NCI-H1436 (cell line): Measurements from ENCODE around the gene SIDT1.
A peak's percentile ranks its signal among the peaks of the same experiment; 100 is the strongest.

Experiments used
- DNase-seq: peaks from one replicate; lab custom pipeline; 2025; lab: John Stamatoyannopoulos, UW

SIDT1 gene

DNA sequence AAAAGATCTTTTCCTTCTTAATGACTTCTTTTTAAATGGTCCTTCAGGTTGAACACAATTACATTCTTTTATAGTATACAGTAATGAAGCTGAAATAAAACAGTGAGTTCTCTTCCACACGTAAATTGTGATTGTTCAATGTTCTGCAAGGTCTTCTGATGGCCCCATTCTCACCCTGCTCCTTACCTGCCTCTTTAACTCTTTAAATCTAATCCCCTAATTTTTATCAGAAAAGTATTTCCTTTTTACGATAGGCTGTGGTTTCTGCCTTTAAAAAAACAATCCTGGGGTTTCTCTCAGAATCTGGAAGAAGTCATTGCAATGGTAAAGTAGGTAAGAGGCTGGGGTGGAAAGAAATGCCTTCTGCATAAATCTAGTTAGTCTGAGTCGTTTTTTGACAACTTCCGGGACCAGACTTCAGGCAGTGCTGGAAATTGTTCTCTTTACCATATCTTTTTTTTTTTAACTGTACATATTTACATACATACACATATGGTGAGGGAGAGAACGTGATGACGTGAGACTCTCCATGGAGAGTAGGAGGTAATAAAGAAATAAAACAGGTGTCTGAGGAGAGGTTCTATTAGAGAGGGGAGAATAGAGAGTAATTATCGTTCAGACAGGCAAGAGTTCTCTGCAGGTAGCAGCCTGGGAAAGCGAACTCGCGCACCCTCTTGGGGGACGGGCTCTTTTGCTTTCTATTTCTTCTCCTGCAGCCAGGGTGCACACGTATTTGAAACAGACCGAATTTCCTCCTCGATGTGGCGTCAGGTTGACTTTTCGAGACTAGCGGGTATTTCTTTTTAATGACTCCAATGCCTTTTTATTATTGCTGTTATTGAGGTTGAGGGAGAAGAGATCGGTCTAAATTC, at the start of gene SIDT1:
Gene SIDT1 (plus strand): TSS at position 730 of the 872 bp plus-strand sequence. CDS start 467 bp downstream, outside the sequence.
- peak; percentile 44 for DNase-seq

DNA sequence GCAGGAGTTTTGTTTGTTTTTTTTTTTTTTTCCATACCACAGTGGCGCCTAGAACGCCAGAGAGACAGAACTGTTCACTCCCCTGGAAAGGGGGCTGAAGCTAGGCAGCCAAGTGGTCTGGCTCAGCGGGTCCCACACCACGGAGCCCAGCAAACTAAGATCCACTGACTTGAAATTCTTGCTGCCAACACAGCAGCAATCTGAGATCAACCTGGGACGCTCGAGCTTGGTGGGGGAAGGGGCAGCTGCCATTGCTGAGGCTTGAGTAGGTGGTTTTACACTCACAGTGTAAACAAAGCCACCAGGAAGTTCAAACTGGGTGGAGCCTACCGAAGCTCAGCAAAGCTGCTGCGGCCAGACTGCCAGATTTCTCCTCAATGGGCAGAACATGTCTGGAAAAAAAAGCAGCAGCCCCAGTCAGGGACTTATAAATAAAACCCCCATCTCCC, 47.2 kb upstream of the SIDT1 start:
- no peak for DNase-seq

DNA sequence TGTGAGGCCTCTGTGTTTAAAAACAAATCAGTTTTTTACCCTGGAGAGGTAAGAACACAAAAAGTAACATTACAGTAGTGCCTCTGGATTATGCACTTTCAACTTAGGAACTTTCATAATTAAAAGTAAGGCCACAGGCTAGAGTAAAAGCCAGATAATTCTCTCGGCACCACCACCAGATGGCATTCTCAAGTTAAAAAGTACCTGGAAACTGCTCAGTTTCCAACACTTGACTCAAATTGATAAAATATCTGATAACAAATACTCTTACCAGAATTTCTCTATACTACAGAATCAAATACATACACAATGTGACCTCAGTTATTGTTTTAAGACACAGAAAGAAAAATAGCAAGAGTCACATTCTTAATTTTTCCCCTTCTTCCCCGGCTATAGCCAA, 37.3 kb upstream of the SIDT1 start:
- DNase-seq = no peak

DNA sequence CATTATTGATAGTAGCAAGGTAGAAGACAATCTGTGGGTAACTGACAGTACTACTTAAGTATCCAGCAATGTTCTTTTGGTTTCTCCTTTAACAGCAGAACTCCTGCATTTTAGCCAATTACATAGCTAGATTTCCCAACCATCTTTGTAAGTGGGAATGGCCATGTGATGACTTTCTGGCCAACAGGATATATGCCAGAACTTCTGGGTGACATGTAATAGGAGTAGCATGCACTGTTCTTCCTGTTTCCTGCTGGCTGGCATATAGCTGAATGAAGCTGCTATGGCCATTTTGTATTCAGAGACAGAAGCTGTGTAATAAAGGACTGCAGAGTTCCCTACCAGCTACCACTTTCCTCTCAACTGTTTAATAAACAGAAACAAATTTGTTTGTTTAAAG, 35.4 kb upstream of the SIDT1 start:
- no peak for DNase-seq

DNA sequence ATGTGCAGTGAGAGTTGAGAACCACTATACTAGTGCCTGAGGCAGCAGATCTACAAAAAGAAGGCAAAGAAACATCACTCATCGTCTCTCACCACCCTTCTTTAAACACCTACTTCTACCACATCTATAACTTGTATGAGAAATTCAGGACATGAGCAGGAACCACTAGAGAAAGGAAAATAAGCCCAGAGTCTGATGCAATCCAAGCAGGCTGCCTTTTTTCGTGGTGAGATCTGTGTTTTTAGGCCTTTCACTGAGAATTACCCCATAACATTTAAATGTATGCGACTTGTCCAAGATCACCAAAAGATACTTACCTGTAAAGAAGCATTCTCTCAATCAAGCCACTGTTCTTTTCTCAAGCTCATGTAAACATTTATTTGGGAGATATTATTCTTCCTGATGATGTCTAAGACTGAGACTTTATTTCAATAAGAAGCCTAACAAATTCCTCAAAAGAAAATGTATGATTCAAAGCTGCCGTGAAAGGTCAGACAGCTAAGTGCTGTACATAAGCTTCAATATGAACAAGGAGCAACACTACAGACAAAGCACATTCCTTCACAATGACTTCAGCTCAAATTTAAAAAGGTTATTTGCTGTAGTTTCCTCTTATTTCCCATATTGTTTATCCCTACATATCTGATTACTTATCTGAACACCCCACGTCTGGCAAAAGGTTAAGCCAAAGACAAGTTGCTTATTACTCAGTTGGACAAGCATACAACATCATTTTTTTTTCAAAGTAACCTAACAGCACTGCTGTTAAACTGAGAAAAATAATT, 33.9 kb upstream of the SIDT1 start:
- DNase-seq = no peak

DNA sequence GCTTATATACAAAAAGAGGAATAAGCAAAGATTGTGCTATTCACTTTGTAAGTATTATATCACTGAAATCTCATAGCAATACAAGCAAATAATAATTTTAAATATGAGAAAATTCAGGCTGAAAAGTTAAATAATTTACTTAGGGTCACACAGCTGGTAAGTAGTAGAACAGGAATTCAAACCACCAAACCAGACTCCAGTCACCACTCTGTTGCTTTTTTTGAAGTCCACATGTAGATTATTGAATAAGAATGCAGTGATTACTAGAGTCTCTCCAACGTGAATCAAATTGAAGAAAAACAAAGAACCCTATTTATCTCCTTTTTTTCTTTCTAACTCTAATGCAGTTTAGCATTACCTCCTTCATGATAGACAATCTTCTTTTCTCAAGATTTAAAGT, 33.3 kb upstream of the SIDT1 start:
- DNase-seq = no peak

DNA sequence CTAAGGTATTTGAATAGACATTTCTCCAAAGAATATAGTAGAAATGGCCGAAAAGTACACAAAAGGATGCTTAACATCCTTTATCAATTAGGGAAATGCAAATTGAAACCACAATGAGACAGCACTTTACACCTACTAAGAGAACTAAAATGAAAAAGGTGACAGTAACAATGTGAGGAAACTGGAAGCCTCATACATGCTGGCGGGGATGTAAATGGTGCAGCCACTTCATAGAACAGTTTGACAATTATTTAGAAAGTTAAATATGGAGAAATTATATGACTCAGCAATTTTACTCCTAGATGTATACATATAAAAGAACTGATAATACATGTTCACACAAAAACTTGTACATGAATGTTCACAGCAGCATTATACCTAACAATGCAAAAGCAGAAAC, 30.8 kb upstream of the SIDT1 start:
- DNase-seq = no peak

DNA sequence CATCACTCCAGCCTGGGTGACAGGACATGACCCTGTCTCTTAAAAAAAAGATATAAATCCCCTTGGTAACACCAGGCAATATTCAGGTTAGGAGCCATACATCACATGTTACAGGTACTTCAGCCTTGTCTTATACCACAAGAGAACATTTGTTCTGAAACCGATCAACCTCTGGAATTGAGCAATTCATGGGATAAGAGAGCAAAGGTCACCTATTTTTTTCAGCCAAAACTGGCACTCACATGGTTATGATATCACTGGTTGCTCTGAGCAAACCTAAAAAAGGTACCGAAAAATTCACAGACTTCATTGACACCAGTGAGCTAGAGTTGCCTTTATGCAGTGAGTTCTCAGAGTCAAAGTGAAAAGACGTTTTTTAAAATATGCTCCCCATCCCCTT, 26.5 kb upstream of the SIDT1 start:
- no peak for DNase-seq

DNA sequence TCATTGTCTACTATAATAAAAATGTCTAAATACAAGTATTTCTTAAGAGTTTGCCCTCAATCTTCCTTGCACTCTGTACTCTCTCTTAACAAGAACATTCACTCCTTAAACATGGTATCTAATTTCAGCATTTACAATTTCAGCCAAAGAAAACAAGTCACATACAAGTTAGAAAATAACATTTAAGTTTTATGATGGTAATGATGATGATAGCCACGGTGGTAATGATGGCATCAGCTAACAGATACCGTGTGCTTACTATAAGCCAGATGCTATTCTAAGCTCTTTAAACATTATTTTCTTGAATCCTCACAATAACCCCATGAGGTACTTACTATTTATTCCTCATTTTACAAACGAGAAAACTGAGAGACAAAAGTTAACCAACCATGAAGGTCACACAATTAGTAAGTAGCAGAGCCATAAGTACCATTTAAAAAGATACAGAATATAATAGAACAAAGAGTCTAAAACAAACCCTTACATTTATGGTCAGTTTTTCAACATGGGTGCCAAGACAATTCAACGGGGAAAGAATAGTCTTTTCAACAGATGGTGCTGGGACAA, 24.8 kb upstream of the SIDT1 start:
- no peak for DNase-seq

DNA sequence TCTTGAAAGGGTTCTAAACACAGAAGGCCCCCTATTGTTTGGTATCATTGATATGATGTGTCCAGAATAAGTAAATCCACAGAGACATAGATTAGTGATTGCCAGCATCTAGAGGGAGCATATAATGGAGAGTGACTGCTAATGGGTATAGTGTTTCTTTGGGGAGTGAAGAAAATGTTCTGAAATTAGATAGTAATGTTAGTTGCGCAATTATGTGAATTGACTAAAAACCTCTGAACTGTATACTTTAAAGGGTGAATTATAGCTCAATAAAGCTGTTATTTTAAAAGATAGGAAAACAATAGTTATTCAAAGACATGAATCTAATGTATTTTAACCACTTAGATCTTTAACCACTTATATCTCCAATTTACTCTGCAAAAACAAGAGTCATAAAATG, 23.4 kb upstream of the SIDT1 start:
- DNase-seq = no peak

DNA sequence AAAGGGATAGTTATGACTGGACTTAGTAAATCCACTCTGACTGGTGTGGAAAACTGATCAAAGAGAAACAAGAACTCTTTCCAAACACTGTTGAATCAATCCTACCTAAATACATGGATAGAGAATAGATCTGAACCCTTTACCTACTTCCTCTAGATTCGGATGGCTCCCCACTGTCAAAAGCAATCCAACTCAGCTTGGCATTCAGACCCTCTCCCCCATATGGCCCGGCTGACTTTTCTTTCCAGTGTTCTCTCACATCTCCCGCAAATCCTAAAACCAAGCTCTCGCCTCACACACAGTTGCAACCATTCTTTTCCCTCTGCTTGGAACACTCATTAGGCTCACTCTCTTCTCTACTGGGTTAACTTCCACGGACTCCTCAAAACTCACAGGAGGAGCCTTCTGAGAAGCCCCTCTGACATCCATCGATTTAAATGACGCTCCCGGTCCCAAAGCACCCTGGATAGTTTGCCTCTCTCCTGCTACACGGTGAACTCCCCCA, 18.0 kb upstream of the SIDT1 start:
- no peak for DNase-seq

DNA sequence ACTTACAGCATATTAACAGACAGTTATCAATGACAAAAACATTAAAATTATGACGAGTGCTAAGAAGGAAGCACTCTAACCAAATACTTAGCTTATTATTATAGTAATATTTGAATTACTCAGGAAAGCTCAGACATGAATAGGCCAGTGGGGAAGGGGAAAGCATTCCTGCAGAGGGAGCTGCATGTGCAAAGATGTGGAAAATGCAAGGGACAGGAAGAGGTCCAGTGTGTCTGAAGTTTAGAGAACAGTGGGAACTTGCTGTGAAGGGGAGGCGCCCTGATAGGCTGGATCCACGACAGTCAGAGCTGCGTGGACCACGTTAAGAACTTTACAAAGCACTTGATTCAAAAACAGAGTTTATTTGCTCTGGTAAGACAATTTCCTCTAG, 16.2 kb upstream of the SIDT1 start:
- DNase-seq = no peak

DNA sequence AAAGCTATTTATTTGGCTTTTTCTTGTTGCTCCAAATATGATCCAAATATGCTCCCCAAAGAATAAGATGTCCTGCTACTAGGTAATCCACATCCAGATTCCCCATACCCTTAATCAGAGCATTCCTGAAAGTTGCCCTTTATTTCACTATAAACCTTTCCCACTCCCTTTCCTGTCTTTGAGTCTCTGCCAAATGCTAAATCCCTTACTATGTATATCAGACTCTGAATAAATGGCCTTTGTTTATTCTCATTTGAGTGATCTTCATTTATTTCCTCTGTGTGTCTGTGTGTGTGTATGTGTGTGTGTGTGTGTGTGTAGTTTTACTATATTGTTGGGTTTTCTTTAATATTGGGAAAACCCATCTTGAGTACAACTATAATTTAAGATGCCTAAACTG, 10.4 kb upstream of the SIDT1 start:
- DNase-seq = no peak

DNA sequence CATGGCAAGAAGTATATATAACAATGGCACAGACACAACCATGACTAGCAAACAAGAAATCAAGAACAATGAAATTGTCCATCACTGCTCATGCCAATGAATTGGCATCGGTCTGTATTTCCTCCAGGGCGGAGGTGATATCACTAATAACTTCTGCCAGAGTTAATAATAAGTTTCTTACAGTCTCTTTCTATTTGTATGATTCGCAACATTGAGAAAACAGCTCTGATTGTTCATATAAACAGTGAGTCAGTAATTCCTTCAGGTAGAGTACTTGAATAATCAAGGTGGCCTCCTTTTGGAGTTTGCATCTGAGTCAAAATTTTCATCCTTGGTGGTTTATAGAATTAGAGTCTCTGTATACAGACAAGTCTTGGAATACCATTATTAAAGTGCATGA, 9.1 kb upstream of the SIDT1 start:
- DNase-seq = no peak

DNA sequence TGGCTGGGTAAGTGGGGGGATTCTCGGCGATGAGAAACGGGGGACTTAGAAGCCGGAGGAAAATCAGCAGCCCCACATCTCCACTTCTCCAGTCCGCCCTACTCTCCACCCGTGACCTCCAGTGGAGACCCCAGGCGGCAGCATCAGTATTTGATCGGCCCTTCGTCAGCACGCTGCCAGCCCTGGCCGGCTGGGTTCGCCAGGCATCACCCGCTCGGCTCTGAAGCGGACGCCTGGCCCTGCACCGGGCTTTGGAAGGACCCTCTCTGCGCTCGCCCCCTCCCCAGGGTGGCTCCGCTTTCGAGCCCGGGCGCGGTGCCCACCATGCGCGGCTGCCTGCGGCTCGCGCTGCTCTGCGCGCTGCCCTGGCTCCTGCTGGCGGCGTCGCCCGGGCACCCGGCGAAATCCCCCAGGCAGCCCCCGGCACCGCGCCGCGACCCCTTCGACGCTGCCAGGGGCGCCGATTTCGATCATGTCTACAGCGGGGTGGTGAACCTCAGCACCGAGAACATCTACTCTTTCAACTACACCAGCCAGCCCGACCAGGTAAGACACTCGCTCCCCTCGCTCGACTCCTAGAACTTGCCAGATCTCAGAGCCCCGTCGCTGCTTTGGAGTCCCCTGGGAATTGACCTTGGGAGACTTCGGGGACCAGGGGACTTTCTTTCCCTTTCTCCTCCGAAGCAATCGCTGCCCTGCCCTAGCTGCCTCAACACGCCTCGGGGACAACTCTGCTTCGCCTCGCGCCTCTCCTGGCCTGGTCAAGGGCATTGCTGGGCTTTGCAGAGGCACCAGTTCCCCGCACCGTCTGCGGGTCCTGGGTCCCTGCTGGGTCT, 561 bp downstream of the SIDT1 start:
- DNase-seq = peak; percentile 37

DNA sequence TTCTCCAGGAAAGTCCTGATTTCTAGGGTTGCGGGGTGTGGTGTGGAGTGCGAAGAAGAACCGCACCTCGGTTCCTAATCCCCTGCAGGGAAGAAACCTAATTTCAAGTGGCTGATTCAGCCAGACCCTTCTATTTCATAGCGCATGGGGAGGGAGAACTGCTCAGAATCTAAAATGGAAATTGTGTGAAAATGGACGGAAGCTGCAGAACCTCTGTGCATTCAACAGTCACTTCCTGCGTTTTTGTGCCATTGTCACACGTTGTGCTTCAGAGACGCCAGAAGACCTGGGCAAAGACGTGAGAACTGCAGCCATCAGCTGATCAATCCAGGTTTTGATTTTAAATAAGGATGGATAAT, 1.2 kb downstream of the SIDT1 start:
- no peak for DNase-seq

DNA sequence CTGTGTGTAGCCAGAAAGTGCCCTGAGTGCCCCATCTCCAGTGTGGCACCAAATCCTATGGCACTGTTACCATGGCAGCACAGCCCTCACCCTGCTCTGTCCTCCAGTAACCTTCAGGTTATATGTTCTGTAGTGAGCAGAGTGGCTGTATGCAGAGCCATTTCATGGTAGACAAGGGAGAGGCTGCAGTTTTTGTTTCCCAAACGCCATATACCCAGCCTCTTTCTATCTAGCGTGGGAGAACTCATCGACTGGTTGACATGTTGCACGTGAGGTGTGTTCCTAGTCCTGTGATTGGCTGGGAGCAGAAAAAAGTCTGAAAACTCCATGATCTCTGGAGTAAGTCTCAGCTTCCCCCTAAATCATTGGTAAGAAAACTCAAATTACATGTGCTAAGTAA, 2.0 kb downstream of the SIDT1 start:
- DNase-seq = no peak

DNA sequence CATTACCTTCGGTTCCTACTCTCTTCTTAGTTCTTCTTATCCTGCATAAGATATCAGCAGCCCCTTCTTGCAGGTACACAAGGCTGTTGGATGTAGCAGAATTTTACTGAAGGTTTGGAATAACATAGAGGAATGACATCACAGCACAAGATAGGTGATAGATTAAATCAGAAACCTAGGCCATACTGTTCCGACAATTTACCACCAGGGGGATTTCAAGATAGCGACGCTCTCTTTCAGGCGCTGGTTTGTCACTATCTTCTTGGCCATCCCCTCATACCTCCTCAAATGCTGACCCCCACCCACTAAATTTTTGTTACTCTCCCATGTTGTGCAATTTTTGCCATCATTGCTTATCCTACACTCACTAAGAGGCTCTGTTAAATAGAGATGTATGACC, 3.5 kb downstream of the SIDT1 start:
- DNase-seq = no peak

DNA sequence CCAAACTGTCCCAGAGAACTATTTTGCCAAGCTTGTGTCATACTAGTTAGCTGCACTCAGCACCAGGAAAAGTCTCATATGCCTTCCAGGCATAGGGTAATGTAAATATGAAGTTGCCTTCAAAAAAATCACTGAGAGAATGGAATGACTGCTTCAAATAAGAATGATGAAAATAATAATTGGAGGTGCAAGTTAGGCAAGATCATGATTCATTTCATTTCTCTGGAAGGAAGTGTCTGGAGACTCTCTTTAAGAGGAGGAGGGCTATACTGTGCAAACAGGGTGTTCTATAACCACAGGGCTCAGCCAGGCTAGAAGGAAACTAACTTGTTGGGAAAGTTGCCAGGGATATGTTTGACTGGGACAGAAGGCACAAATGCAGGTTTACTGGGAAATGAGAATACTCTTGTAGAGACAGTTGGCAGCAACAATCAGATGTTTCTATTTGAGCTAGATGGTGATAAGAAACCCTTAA, 4.3 kb downstream of the SIDT1 start:
- no peak for DNase-seq

DNA sequence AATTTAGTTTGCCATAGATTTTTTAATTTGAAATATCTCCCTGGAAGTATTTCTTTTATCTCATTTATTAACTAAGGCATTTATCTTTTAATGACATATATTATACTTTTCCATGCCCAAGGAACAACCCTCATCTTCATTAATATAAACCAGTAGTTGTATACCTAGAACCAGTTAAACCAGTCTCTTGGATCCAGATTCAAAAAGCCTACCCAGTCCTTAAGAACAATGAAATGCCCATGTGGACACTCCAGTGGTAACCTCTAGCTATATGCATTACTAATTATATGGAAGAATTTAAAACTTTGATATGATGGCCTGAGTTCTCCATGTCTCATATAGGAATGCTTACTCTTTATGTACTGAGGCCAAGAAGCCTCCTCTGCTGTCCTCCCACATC, 4.8 kb downstream of the SIDT1 start:
- DNase-seq = no peak

DNA sequence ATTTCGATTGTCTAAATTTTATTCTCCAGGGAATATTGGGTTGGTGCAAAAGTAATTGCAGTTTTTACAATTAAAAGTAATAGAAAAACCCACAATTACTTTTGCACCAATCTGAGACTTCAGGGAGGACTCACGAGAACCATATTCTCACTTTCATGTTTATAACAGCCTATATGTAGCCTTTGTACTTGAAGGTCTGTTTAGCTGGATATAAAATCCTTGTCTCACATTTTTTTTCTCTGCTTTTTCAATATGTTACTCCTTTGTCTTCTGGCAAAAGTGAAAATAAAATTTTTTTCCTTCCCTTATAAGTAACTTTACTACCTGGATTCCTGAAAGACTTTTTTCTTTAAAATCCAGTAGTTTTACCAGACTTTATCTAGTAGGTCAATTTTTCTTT, 9.2 kb downstream of the SIDT1 start:
- DNase-seq = no peak

DNA sequence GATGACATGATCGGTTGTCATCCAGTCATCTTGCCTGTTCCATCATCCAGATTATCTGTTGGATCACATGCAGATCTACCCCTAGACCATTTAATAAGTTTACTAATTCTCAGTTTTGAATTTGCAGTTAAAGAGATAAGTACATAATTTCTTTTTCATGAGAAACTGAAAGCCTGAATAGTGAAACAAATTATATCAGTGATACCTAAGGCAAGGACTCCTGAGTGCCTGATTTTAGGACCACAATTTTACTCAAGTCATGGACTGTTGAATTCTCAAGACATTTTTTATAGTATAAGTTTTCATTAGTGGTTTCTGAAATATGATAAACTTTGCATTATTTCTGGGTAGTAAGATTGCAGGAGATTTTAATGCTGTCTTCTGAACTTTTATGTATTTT, 13.2 kb downstream of the SIDT1 start:
- DNase-seq = no peak
